H9 (cell line): Measurements from ENCODE around the gene CCDC80. TPM values are rescaled to one million over a fixed set of nuclear protein-coding genes. Genes with fewer than 3 reads are reported as not detected.

Experiments
- DNase-seq: peaks from one replicate; pipeline ENCODE4 v3.0.0-alpha.2; 2017
- H2AFZ ChIP-seq: one replicate; pipeline ENCODE4 v1.6.1; 2013; ENCODE audit warnings: mild to moderate bottlenecking, low read length, control low read depth, moderate library complexity
- H2AK5ac ChIP-seq: 2 replicates; pipeline ENCODE4 v1.6.1; 2013; ENCODE audit warnings: low read length, control low read depth, mixed read lengths; ENCODE audit not compliant: insufficient read length
- H2BK120ac ChIP-seq: one replicate; pipeline ENCODE4 v1.6.1; 2013; ENCODE audit warnings: low read depth, mild to moderate bottlenecking, low read length, control low read depth, inconsistent platforms; ENCODE audit not compliant: poor library complexity, severe bottlenecking
- H2BK12ac ChIP-seq: 2 replicates; pipeline ENCODE4 v1.6.1; 2013; ENCODE audit warnings: low read length, control low read depth, mixed read lengths, low read depth; ENCODE audit not compliant: insufficient read length
- H2BK15ac ChIP-seq: 2 replicates; pipeline ENCODE4 v1.6.1; 2013; ENCODE audit warnings: low read depth, low read length, control low read depth
- H2BK20ac ChIP-seq: one replicate; pipeline ENCODE4 v1.6.1; 2013; ENCODE audit warnings: low read depth, mild to moderate bottlenecking, low read length, control low read depth, inconsistent platforms; ENCODE audit not compliant: poor library complexity, severe bottlenecking
- H2BK5ac ChIP-seq: 2 replicates; pipeline ENCODE4 v1.6.1; 2013; ENCODE audit warnings: low read length, control low read depth, mixed read lengths; ENCODE audit not compliant: insufficient read length
- H3K14ac ChIP-seq: 2 replicates; pipeline ENCODE4 v1.6.1; 2013; ENCODE audit warnings: low read length, control low read depth; ENCODE audit not compliant: insufficient read depth
- H3K18ac ChIP-seq: 2 replicates; pipeline ENCODE4 v1.6.1; 2013; ENCODE audit warnings: low read depth, mild to moderate bottlenecking, mixed read lengths, low read length, control low read depth; ENCODE audit not compliant: insufficient read length
- H3K23ac ChIP-seq: 2 replicates; pipeline ENCODE4 v1.6.1; 2013; ENCODE audit warnings: low read length, control low read depth, mixed read lengths, low read depth; ENCODE audit not compliant: insufficient read length
- H3K23me2 ChIP-seq: 2 replicates; pipeline ENCODE4 v1.6.1; 2013; ENCODE audit warnings: low read depth, mild to moderate bottlenecking, mixed read lengths, low read length, control low read depth; ENCODE audit not compliant: insufficient read length, poor library complexity, severe bottlenecking
- H3K27ac ChIP-seq: 2 replicates; pipeline ENCODE4 v1.5.1; 2013; ENCODE audit warnings: low read length, control low read depth, mixed read lengths, low read depth; ENCODE audit not compliant: insufficient read length
- H3K27me3 ChIP-seq: 2 replicates; pipeline ENCODE4 v1.6.1; 2013; ENCODE audit warnings: low read length, control low read depth, inconsistent platforms; ENCODE audit not compliant: insufficient read depth
- H3K4ac ChIP-seq: 2 replicates; pipeline ENCODE4 v1.6.1; 2013; ENCODE audit warnings: low read depth, mild to moderate bottlenecking, control low read depth, inconsistent platforms, low read length, moderate library complexity
- H3K4me1 ChIP-seq: 2 replicates; pipeline ENCODE4 v1.6.1; 2013; ENCODE audit warnings: low read length, control low read depth, inconsistent platforms; ENCODE audit not compliant: insufficient read depth
- H3K4me2 ChIP-seq: 2 replicates; pipeline ENCODE4 v1.6.1; 2013; ENCODE audit warnings: low read length, control low read depth, mixed read lengths; ENCODE audit not compliant: insufficient read length, insufficient read depth
- H3K56ac ChIP-seq: 2 replicates; pipeline ENCODE4 v1.6.1; 2013; ENCODE audit warnings: low read depth, mild to moderate bottlenecking, mixed read lengths, low read length, control low read depth; ENCODE audit not compliant: insufficient read length
- H3K79me1 ChIP-seq: 2 replicates; pipeline ENCODE4 v1.6.1; 2013; ENCODE audit warnings: low read depth, mild to moderate bottlenecking, moderate library complexity, low read length, control low read depth, inconsistent platforms; ENCODE audit not compliant: insufficient read depth, poor library complexity, severe bottlenecking
- H3K79me2 ChIP-seq: 2 replicates; pipeline ENCODE4 v1.6.1; 2013; ENCODE audit warnings: low read length, control low read depth, inconsistent platforms; ENCODE audit not compliant: insufficient read depth
- H3K9ac ChIP-seq: 2 replicates; pipeline ENCODE4 v1.6.1; 2013; ENCODE audit warnings: low read length, control low read depth, mixed read lengths; ENCODE audit not compliant: insufficient read length; ENCODE audit errors: extremely low read depth
- H3K9me3 ChIP-seq: one replicate; pipeline ENCODE4 v1.6.1; 2013; ENCODE audit warnings: low read depth, low read length, inconsistent platforms; ENCODE audit not compliant: control insufficient read depth
- H3T11ph ChIP-seq: one replicate; pipeline ENCODE4 v1.6.1; 2013; ENCODE audit warnings: mild to moderate bottlenecking, low read length, control low read depth, inconsistent platforms
- H4K20me1 ChIP-seq: one replicate; pipeline ENCODE4 v1.6.1; 2013; ENCODE audit not compliant: control insufficient read depth, insufficient read length, insufficient read depth
- H4K5ac ChIP-seq: 2 replicates; pipeline ENCODE4 v1.6.1; 2013; ENCODE audit warnings: low read depth, mild to moderate bottlenecking, mixed read lengths, low read length, control low read depth; ENCODE audit not compliant: insufficient read length
- H4K8ac ChIP-seq: replicated peaks from 2 replicates; pipeline ENCODE4 v1.6.1; 2013; ENCODE audit warnings: low read length, control low read depth, mixed read lengths, low read depth; ENCODE audit not compliant: insufficient read length
- H4K91ac ChIP-seq: 2 replicates; pipeline ENCODE4 v1.6.1; 2013; ENCODE audit warnings: low read depth, mild to moderate bottlenecking, moderate library complexity, mixed read lengths, low read length, control low read depth; ENCODE audit not compliant: insufficient read length
- H3K27ac Mint-ChIP-seq, 3 experiments: 2 replicates in 2 of 3; 3 replicates in 1 of 3; pipeline ENCODE4 v1.8.0; 2020 to 2021; ENCODE audit warnings: mixed read lengths in 3 of 3, mild to moderate bottlenecking in 1 of 3, moderate library complexity in 1 of 3
- H3K27me3 Mint-ChIP-seq: 2 replicates; pipeline ENCODE4 v1.8.0; 2021; ENCODE audit warnings: low read depth, mild to moderate bottlenecking, moderate library complexity, mixed read lengths
- H3K36me3 Mint-ChIP-seq, 3 experiments: 2 replicates in 2 of 3; 3 replicates in 1 of 3; pipeline ENCODE4 v1.8.0; 2020 to 2021; ENCODE audit warnings: low read depth in 3 of 3, mixed read lengths in 3 of 3; ENCODE audit not compliant: insufficient read depth in 1 of 3
- H3K4me1 Mint-ChIP-seq, 2 experiments: 2 replicates each; pipeline ENCODE4 v1.8.0; 2020; ENCODE audit warnings: mixed read lengths in 2 of 2
- H3K4me3 Mint-ChIP-seq, 2 experiments: 2 replicates in 1 of 2; 3 replicates in 1 of 2; pipeline ENCODE4 v1.8.0; 2020 to 2021; ENCODE audit warnings: mild to moderate bottlenecking in 2 of 2, mixed read lengths in 2 of 2, moderate library complexity in 1 of 2
- H3K9me3 Mint-ChIP-seq, 2 experiments: 2 replicates in 1 of 2; 3 replicates in 1 of 2; pipeline ENCODE4 v1.8.0; 2020; ENCODE audit warnings: mild to moderate bottlenecking in 2 of 2, mixed read lengths in 2 of 2, moderate library complexity in 1 of 2
- CTCF ChIP-seq: fragments of 200-600 bp; sonication (generic); conservative IDR thresholded peaks from 3 replicates; pipeline ENCODE4 v1.8.0; 2021; ENCODE audit warnings: antibody characterized with exemption, mild to moderate bottlenecking
- WGBS: extraction: QIAGEN DNeasy Blood & Tissue Kit; methylation state at CpG from one replicate; pipeline ENCODE4 v1.1.7; 2013; ENCODE audit warnings: missing lambda C conversion rate, low lambda C conversion rate, mixed read lengths; ENCODE audit not compliant: insufficient read length; ENCODE audit errors: extremely low coverage; 5-methylcytosine and 5-hydroxymethylcytosine counted together
- total RNA-seq: library from RNA; stranded (reverse); gene quantifications from 2 replicates; pipeline ENCODE4 v1.2.1, GENCODE V29; 2021

Gene CCDC80
- total RNA-seq, 1 experiment from 2014 or later: 5.4 TPM

DNA sequence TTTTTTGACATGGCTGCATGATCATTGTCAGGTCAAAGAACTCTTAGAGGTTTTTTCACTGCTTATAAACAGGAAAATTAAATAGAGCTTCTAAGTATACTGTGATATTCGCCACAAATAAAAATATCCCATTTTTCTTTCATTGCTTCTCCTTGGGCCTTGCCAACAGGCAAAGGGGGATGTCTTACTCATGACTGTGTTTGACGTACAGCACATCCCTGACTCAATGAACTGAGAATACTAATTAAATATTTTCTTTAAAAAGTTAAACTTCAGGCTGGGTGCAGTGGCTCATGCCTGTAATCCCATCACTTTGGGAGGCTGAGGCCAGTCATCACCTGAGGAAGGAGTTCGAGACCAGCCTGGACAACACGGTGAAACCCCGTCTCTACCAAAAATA, 41.4 kb upstream of the CCDC80 start:
- Histone ChIP-seq H3T11ph (no peak overlapping the region), H3K14ac (no peak overlapping the region), H4K8ac (no peak overlapping the region), H3K4me2 (no peak overlapping the region), H4K20me1 (no peaks in the 10 kb centered on the region), H3K23me2 (no peaks in the 10 kb centered on the region), H2BK15ac (no peak overlapping the region), H2BK120ac (no peak overlapping the region), H3K79me2 (no peaks in the 10 kb centered on the region), H4K91ac (no peak overlapping the region), H3K9ac (no peak overlapping the region), H2AFZ (no peak overlapping the region), H2BK20ac (no peak overlapping the region), H3K18ac (no peak overlapping the region), H4K5ac (no peak overlapping the region), H2AK5ac (no peak overlapping the region), H2BK12ac (no peak overlapping the region), H3K27me3 (no peaks in the 10 kb centered on the region), H3K27ac (no peak overlapping the region), H3K79me1 (no peaks in the 10 kb centered on the region), H3K9me3 (no peaks in the 10 kb centered on the region), H3K4ac (no peak overlapping the region), H3K4me1 (peaks cover 7% of the 10 kb centered on the region; the same call in 1 of the 2 replicates), H2BK5ac (no peak overlapping the region), H3K56ac (no peak overlapping the region), H3K23ac (no peak overlapping the region)
- TF ChIP-seq CTCF: no peak
- Mint-ChIP-seq H3K4me3 (no peak overlapping the region), H3K9me3 (no peaks in the 10 kb centered on the region), H3K27me3 (no peaks in the 10 kb centered on the region; the same call in none of the 2 replicates), H3K4me1 (peaks cover 20 to 28% of the 10 kb centered on the region in 2 experiments), H3K27ac (no peak overlapping the region), H3K36me3 (no peaks in the 10 kb centered on the region)
- WGBS: no CpG with 5 or more reads among the region's 5 CpGs
- no peak for DNase-seq
